Mesothelial cell of epicardium (in vitro differentiated cells): Measurements from ENCODE around the gene AKAP5. TPM values are rescaled to one million over a fixed set of nuclear protein-coding genes. Genes with fewer than 3 reads are reported as not detected.
A peak's percentile ranks its signal among the peaks of the same experiment; 100 is the strongest.

Experiments
- DNase-seq, 2 experiments: peaks; one replicate each; pipeline ENCODE4 v3.0.0; 2021; ENCODE audit warnings: low spot score in 2 of 2; ENCODE audit not compliant: unreplicated experiment in 2 of 2
- H3K27ac Mint-ChIP-seq: 2 replicates; pipeline ENCODE4 v1.8.0; 2021; ENCODE audit warnings: mixed read lengths
- H3K27me3 Mint-ChIP-seq: 2 replicates; pipeline ENCODE4 v1.8.0; 2021; ENCODE audit warnings: low read depth, mixed read lengths
- H3K36me3 Mint-ChIP-seq: 2 replicates; pipeline ENCODE4 v1.8.0; 2021; ENCODE audit warnings: mixed read lengths
- H3K4me1 Mint-ChIP-seq: 2 replicates; pipeline ENCODE4 v1.8.0; 2021; ENCODE audit warnings: mixed read lengths
- H3K4me3 Mint-ChIP-seq: 2 replicates; pipeline ENCODE4 v1.8.0; 2021; ENCODE audit warnings: mild to moderate bottlenecking, moderate library complexity, mixed read lengths
- H3K9me3 Mint-ChIP-seq: 2 replicates; pipeline ENCODE4 v1.8.0; 2021; ENCODE audit warnings: mixed read lengths
- total RNA-seq: library from RNA; stranded (reverse); gene quantifications from 3 replicates; pipeline ENCODE4 v1.2.1, GENCODE V29; 2021
- TF ChIP-seq, protein P1 (sequence below): fragments of 200-600 bp; sonication (generic); IDR thresholded peaks from one replicate; pipeline ENCODE4 v1.5.0; 2021; ENCODE audit warnings: antibody characterized with exemption; ENCODE audit not compliant: unreplicated experiment

Gene AKAP5
- total RNA-seq, 1 donor from 2014 or later = 2.1 TPM

DNA sequence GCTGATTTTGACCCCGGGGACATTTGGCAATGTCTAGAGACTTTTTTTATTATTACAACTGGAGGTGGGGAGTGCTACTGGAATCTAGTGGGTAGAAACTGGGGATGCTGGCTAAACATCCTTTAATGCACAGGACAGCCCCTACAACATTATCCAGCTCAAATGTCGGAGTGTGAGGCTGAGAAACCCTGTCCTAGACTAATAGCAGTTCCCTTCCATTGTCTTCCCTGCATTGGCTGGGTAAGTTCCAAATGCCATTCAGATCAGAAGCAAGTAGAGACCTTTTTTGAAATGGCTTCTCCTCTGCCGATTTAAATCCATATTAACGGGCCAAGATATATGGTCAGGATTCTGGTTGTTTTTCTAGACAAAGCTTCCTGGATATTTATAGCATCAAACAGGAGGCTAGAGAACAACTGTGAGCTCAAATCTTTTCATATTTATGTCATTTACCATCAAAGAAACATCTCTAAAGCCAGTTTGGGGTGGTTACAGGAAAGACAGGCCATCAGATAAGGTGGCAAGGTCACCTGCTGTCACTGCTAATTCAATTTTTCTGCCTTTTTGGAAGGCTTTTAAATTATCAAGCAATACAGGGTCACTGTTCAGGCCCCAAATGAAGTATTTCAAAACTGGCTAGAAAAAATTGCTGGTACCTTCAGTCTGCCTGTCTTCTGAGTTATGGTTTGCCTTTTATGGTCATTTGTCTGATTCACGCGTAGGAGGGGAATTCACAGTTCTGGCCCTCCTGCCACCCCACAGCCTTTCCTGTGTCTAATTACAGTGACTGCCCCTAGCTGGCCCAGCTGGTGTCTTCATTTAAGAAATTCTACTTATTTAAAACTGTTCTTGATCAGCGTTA lies 20.1 kb upstream of the AKAP5 start:
- TF ChIP-seq, protein P1, sequence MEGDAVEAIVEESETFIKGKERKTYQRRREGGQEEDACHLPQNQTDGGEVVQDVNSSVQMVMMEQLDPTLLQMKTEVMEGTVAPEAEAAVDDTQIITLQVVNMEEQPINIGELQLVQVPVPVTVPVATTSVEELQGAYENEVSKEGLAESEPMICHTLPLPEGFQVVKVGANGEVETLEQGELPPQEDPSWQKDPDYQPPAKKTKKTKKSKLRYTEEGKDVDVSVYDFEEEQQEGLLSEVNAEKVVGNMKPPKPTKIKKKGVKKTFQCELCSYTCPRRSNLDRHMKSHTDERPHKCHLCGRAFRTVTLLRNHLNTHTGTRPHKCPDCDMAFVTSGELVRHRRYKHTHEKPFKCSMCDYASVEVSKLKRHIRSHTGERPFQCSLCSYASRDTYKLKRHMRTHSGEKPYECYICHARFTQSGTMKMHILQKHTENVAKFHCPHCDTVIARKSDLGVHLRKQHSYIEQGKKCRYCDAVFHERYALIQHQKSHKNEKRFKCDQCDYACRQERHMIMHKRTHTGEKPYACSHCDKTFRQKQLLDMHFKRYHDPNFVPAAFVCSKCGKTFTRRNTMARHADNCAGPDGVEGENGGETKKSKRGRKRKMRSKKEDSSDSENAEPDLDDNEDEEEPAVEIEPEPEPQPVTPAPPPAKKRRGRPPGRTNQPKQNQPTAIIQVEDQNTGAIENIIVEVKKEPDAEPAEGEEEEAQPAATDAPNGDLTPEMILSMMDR = no peak
- peaks cover 25% of the 10 kb centered on the region for H3K4me1 Mint-ChIP-seq
- DNase-seq = no peak
- H3K36me3 Mint-ChIP-seq = peaks cover 28% of the 10 kb centered on the region
- H3K27me3 Mint-ChIP-seq = no peaks in the 10 kb centered on the region
- H3K4me3 Mint-ChIP-seq = no peak overlapping the region
- H3K27ac Mint-ChIP-seq = peak overlapping the region; percentile 75
- H3K9me3 Mint-ChIP-seq = no peaks in the 10 kb centered on the region

DNA sequence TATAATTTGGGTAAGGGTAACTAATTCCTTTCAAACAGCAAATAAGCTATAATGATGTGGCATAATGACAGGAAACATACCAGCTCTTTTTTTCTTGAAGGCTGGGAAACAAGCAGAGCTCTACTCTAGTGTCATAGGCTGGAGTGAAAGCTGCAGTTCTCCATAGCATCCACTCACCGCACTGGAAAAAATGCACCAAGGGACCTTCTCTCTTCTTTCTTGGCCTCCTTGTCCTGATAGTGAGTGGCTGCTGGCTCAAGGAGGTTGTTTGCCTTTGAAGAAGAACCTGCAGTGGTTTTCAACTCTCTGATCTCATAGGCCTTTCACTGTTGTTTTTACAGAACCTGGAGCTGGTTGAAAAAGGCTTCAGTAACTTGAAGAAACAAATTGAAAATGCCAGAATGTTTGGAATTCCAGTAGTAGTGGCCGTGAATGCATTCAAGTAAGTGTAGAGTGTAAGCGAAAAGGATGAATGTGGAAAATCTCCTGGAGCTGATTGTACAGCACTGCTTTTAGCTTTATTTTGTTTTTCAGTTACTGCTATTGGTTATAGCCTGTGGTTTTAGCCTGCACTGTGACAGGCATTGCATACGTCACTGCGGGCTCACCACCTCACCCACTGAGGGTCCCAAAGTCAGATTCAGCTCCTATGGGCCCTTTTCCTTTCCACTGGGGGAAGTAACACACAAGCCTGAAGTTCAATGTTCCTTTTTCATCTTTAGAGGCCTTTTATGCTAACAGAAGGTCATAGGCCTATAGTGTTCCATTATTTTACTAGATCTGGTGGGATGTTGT lies 17.2 kb upstream of the AKAP5 start:
- H3K9me3 Mint-ChIP-seq = no peaks in the 10 kb centered on the region
- TF ChIP-seq, protein P1 = no peak

DNA sequence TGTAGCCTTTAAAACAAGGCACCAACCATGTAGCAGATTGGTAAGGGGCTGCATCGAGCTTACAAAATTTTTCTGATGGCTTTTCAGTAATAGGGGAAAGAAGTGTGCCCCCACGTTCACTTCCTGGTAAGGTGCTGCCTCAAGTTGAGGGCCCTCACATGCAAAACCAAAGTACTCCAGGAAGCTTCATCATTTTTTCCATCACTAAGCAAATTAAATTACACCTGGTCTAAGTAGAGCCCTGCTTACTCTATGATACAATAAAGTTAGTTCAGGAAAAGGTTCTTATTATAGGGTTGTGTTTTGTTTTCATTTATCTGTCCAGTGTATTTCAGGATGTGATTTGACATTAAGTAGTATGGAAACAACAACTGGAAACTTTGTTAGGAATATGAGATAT lies 15.0 kb upstream of the AKAP5 start:
- TF ChIP-seq, protein P1 = no peak
- Mint-ChIP-seq H3K27me3 (no peaks in the 10 kb centered on the region), H3K4me3 (no peak overlapping the region), H3K27ac (no peak overlapping the region), H3K9me3 (no peaks in the 10 kb centered on the region), H3K36me3 (peaks cover 18% of the 10 kb centered on the region), H3K4me1 (peaks cover 18% of the 10 kb centered on the region)
- DNase-seq = no peak

More for the DNA sequence above, 17.2 kb upstream of the AKAP5 start:
- Mint-ChIP-seq H3K27ac (peak overlapping the region; percentile 14), H3K36me3 (peaks cover 19% of the 10 kb centered on the region), H3K4me3 (no peak overlapping the region), H3K27me3 (no peaks in the 10 kb centered on the region), H3K4me1 (peaks cover 25% of the 10 kb centered on the region)
- no peak for DNase-seq

DNA sequence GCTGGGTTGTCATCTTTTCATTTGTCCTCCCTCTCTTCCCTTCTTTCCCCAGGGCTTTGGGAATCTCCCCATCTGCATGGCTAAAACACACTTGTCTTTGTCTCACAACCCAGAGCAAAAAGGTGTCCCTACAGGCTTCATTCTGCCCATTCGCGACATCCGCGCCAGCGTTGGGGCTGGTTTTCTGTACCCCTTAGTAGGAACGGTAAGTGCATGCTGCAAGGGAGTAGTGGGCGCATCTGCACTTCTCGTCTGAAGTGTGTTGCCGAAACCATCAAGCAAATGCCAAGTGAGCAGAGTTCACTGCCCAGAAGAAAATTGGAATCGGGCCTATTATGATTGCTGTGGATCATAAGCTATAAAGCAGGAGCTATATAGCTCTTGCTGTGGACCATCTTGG lies 10.6 kb upstream of the AKAP5 start:
- DNase-seq = no peak
- H3K27ac Mint-ChIP-seq = no peak overlapping the region
- no peaks in the 10 kb centered on the region for H3K4me1 Mint-ChIP-seq
- H3K36me3 Mint-ChIP-seq = peaks cover 18% of the 10 kb centered on the region
- no peak overlapping the region for H3K4me3 Mint-ChIP-seq
- TF ChIP-seq, protein P1 = no peak
- no peaks in the 10 kb centered on the region for H3K27me3 Mint-ChIP-seq
- no peaks in the 10 kb centered on the region for H3K9me3 Mint-ChIP-seq

DNA sequence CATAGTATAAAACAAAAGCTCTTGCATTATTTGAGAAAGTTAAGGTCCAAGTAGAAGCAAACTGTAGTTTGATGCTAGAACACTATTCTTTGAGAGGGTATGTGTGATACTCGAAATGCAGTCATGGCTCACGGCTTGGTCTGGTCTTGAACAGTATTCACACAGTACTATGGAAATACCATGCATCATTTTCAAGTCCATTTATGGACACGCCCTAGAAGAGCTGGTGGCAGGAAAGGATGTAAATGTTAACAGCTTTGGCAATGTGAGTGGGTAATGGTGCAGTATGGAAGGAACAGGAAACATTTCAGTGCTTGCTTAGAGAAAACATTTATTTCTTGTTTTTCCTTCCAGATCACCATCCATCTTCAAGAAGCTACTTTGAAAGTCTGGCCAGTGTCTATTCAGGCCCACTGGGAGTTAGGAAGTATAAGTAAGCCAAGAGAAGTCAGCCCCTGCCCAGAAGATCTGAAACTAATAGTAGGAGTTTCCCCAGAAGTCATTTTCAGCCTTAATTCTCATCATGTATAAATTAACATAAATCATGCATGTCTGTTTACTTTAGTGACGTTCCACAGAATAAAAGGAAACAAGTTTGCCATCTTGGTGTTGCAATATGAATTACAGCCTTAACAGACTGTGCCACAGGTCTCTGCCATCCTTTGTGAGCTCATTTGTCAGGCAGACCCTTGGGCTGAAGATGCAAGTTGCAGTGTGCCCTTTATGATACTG lies 5.7 kb upstream of the AKAP5 start:
- no peak overlapping the region for H3K27ac Mint-ChIP-seq
- H3K27me3 Mint-ChIP-seq = no peaks in the 10 kb centered on the region
- H3K9me3 Mint-ChIP-seq = no peaks in the 10 kb centered on the region
- TF ChIP-seq, protein P1 = no peak
- no peak for DNase-seq
- H3K4me1 Mint-ChIP-seq = peaks cover under 1% of the 10 kb centered on the region
- no peak overlapping the region for H3K4me3 Mint-ChIP-seq
- H3K36me3 Mint-ChIP-seq = peaks cover 11% of the 10 kb centered on the region
